IPS-15b (cell line): ENCODE measurements around the gene POLD4.

Source experiments
- H3K27me3 ChIP-seq: one replicate; pipeline ENCODE4 v1.6.1; 2013; ENCODE audit warnings: low read length; ENCODE audit not compliant: control insufficient read depth, insufficient read depth
- H3K36me3 ChIP-seq: one replicate; pipeline ENCODE4 v1.6.1; 2013; ENCODE audit warnings: low read length; ENCODE audit not compliant: control insufficient read depth, insufficient read depth
- H3K4me1 ChIP-seq: one replicate; pipeline ENCODE4 v1.6.1; 2013; ENCODE audit warnings: mild to moderate bottlenecking, low read length; ENCODE audit not compliant: control insufficient read depth, insufficient read depth
- H3K4me3 ChIP-seq: one replicate; pipeline ENCODE4 v1.5.1; 2013; ENCODE audit warnings: low read depth, low read length
- H3K9ac ChIP-seq: one replicate; pipeline ENCODE4 v1.6.1; 2013; ENCODE audit warnings: low read depth, mild to moderate bottlenecking, low read length
- H3K9me3 ChIP-seq: one replicate; pipeline ENCODE4 v1.6.1; 2013; ENCODE audit warnings: mild to moderate bottlenecking, low read length; ENCODE audit not compliant: control insufficient read depth, insufficient read depth

Gene POLD4

GRCh38 chr11:67384851-67385366, 31.6 kb upstream of the POLD4 start:
- peaks cover 14% of the 10 kb centered on the region for H3K27me3 ChIP-seq
- no peaks in the 10 kb centered on the region for H3K9me3 ChIP-seq
- no peak overlapping the region for H3K4me3 ChIP-seq
- H3K36me3 ChIP-seq: no peaks in the 10 kb centered on the region
- H3K9ac ChIP-seq: no peak overlapping the region
- peaks cover 6% of the 10 kb centered on the region for H3K4me1 ChIP-seq

GRCh38 chr11:67382276-67383136, 29.2 kb upstream of the POLD4 start:
- Histone ChIP-seq H3K27me3 (peaks cover 20% of the 10 kb centered on the region), H3K4me1 (peaks cover 6% of the 10 kb centered on the region), H3K36me3 (no peaks in the 10 kb centered on the region), H3K4me3 (no peak overlapping the region), H3K9ac (no peak overlapping the region), H3K9me3 (no peaks in the 10 kb centered on the region)

- H3K9ac ChIP-seq: no peak overlapping the region
- H3K4me1 ChIP-seq: peaks cover 8% of the 10 kb centered on the region
- H3K27me3 ChIP-seq: peaks cover 31% of the 10 kb centered on the region
- H3K36me3 ChIP-seq: no peaks in the 10 kb centered on the region
- no peaks in the 10 kb centered on the region for H3K9me3 ChIP-seq
- H3K4me3 ChIP-seq: no peak overlapping the region
Measured at GRCh38 chr11:67381244-67381972, 28.1 kb upstream of the POLD4 start.

- no peak overlapping the region for H3K9ac ChIP-seq
- peaks cover 14% of the 10 kb centered on the region for H3K4me1 ChIP-seq
Measured at GRCh38 chr11:67379061-67380058, 26.0 kb upstream of the POLD4 start.

GRCh38 chr11:67378544-67378943, 25.2 kb upstream of the POLD4 start:
- no peaks in the 10 kb centered on the region for H3K36me3 ChIP-seq
- no peak overlapping the region for H3K9ac ChIP-seq
- H3K4me3 ChIP-seq: no peak overlapping the region
- peaks cover 15% of the 10 kb centered on the region for H3K4me1 ChIP-seq
- no peaks in the 10 kb centered on the region for H3K9me3 ChIP-seq
- peaks cover 31% of the 10 kb centered on the region for H3K27me3 ChIP-seq

More at GRCh38 chr11:67379061-67380058, 26.0 kb upstream of the POLD4 start:
- Histone ChIP-seq H3K9me3 (no peaks in the 10 kb centered on the region), H3K4me3 (no peak overlapping the region), H3K27me3 (peaks cover 32% of the 10 kb centered on the region), H3K36me3 (no peaks in the 10 kb centered on the region)

- Histone ChIP-seq H3K4me1 (peaks cover 13% of the 10 kb centered on the region), H3K9ac (no peak overlapping the region), H3K27me3 (peaks cover 32% of the 10 kb centered on the region), H3K4me3 (peak overlapping the region; percentile 18), H3K36me3 (no peaks in the 10 kb centered on the region), H3K9me3 (no peaks in the 10 kb centered on the region)
Measured at GRCh38 chr11:67376873-67377808, 23.8 kb upstream of the POLD4 start.

- peak overlapping the region; percentile 8 for H3K9ac ChIP-seq
- no peaks in the 10 kb centered on the region for H3K36me3 ChIP-seq
- peaks cover 19% of the 10 kb centered on the region for H3K4me1 ChIP-seq
- H3K27me3 ChIP-seq: peaks cover 38% of the 10 kb centered on the region
- H3K9me3 ChIP-seq: no peaks in the 10 kb centered on the region
- H3K4me3 ChIP-seq: peak overlapping the region; percentile 49
Measured at GRCh38 chr11:67376063-67376820, 22.9 kb upstream of the POLD4 start.

GRCh38 chr11:67375320-67376055, 22.1 kb upstream of the POLD4 start:
- Histone ChIP-seq H3K4me1 (peaks cover 27% of the 10 kb centered on the region), H3K27me3 (peaks cover 38% of the 10 kb centered on the region), H3K9me3 (no peaks in the 10 kb centered on the region), H3K9ac (no peak overlapping the region), H3K4me3 (peak overlapping the region; percentile 49), H3K36me3 (no peaks in the 10 kb centered on the region)

- Histone ChIP-seq H3K9me3 (no peaks in the 10 kb centered on the region), H3K27me3 (peaks cover 41% of the 10 kb centered on the region), H3K4me3 (peak overlapping the region; percentile 53), H3K4me1 (peaks cover 30% of the 10 kb centered on the region), H3K36me3 (no peaks in the 10 kb centered on the region), H3K9ac (no peak overlapping the region)
Measured at GRCh38 chr11:67374571-67375281, 21.4 kb upstream of the POLD4 start.
